HG03045 (cell line): ENCODE measurements around the gene TSTD2.

Experiments used
- ATAC-seq: cut with Tn5 transposase; IDR thresholded peaks from one replicate; pipeline ENCODE4 v1.9.1; 2021; ENCODE audit warnings: mild to moderate bottlenecking, moderate library complexity; ENCODE audit not compliant: unreplicated experiment

Gene TSTD2

DNA sequence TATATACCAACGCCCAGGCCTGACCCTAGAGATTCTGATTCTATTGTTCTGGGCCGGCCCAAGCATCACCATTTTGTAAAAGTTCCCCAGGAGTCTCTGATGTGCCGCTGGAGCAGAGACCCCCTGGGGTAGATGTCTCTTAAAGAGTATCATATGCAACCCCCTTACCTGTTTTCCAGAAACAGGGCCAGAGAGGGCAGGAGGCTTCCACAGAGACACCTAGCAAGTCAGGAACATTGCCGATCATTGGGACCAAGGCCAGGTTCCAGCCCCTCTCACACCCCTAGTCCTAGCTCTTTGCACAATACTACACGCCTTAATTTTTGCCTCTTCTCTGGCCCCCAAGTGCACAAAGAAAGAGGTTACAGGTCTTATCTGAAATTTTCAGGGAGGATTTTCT lies 67.9 kb downstream of the TSTD2 start:
- ATAC-seq: no peak

DNA sequence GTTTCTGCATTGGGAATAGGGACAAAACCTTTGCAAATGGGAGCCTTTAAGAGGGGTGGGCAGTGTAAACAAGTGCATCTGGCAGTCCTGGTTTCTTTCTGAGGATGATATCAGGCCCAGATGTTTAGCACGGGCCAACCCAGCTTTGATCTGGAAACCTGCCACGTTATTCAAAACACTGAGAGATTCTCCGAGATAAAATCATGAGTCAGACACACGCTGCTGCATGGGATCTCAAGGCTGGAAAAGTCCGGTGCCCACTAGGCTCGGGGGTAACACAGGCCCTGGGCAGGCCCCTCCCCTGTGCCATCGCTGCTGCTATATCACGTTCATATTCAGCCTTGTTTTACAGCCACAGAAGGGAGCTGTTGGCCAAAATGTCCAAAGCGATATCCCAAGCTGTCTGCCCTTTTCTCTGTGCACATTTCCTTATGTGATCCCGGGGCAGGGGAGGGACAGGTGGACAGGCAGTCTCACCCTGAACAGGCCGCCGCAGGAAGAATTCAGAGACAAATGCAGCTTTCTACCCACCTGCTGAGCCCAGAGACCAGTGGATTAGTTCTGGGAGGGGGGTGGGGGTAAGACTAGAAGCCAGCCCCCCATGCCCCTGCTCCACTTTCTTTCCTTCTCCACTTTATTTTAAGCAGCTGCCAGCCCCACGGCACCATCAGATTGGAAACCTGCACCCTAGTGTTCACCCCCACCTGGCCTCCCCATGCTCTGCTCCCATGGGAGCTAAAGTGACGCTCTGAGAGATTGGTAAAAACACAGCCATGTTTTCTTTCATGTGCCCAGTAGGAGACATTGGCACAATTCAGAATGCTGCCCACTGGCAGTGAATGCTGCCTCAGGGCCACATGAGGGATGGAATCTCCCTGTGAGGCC lies 68.6 kb downstream of the TSTD2 start:
- ATAC-seq: no peak

DNA sequence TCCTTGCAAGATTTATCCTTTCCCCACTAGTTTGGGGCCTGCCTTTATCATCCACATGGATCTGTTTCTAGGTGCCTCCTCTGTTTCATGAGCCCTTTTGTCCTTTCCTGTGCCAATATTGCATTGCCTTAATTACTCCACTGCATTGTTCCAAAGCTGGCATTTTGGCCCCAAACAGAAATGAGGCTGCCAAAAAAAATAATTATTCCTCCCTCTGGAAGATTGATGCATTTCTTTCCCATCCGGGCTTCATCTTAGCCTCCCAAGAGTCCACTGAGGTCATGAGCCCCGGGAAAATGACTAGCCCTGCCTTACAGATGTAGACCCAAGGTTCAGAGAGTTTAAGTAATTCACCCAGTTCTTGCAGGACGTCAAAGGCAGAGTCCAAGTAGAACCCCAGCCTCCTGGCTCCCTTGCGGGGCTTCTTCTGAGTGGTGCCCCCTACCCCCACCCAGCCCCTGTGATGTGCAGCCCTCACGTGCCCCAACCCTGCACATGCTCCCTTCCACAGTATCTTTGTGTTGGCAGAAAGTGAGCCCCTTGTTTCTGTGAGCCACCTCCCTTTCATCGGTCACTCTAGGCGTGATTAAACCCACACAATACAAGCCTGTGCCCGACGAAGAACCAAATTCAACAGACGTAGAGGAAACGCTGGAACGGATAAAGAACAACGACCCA lies 69.6 kb downstream of the TSTD2 start:
- no peak for ATAC-seq

GRCh38 chr9:97562542-97562941 lies 70.6 kb downstream of the TSTD2 start:
- no peak for ATAC-seq

- no peak for ATAC-seq
Observed at GRCh38 chr9:97561501-97561900, 71.7 kb downstream of the TSTD2 start.

GRCh38 chr9:97560851-97561250 lies 72.3 kb downstream of the TSTD2 start:
- ATAC-seq: no peak

DNA sequence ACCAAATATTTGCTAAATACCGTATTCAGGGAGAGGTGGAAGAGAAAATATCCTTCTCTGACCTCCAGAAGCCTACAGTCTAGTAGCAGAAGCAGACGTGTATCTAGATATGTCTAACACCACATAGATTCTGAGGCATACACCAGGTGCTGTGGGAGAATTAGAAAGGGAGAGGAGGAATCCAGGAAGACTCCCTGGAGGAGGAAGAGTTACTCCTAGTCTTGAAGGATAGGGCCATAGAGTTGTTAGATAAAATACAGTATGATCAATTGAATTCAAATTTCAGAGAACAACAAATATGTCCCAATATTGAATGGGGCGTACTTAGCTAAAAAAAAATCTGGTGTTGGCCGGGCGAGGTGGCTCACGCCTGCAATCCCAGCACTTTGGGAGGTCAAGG lies 73.0 kb downstream of the TSTD2 start:
- ATAC-seq: no peak

GRCh38 chr9:97559111-97559514 lies 74.1 kb downstream of the TSTD2 start:
- ATAC-seq: peak; percentile 59

DNA sequence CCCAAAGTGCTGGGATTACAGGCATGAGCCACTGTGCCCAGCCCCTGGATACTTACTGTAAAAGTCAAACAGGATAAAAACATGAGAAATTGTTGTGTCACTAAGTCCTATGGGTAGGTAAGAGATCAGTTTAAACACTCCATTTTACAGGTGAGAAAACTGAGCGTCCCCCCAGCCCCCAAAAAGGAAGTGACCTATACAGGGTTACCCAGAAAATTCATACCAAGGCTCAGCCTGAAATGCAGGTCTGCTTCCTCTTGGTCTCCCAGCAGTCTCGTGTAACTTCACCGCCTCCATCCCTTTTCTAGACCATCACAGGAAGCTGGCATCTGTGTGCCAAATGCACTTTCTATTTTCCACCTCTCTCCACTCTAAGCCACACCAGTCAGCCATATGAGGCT lies 74.5 kb downstream of the TSTD2 start:
- no peak for ATAC-seq

DNA sequence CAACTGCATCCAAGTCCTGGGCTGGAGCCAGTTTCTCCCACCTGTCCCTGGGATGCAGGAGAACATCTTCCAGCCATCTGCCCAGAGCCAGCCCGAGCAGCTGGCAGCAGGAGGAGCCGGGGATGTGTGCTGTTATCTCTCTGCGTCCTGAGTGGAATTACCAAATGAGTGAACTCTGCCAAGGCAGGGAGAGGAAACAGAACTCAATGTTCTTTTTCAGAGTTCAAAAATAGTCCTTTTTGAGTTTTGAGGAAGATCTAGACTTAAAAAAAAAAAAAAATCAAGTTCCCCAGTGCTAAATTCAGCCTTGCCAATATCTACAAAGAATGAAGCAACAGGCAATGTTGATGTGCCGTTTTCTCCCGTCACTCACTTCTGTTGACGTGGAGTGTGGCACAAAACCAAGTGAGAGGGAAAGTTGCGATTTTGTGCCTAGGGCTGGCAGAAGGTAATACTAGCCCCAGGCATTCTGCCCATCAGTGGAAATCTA lies 75.5 kb downstream of the TSTD2 start:
- no peak for ATAC-seq

DNA sequence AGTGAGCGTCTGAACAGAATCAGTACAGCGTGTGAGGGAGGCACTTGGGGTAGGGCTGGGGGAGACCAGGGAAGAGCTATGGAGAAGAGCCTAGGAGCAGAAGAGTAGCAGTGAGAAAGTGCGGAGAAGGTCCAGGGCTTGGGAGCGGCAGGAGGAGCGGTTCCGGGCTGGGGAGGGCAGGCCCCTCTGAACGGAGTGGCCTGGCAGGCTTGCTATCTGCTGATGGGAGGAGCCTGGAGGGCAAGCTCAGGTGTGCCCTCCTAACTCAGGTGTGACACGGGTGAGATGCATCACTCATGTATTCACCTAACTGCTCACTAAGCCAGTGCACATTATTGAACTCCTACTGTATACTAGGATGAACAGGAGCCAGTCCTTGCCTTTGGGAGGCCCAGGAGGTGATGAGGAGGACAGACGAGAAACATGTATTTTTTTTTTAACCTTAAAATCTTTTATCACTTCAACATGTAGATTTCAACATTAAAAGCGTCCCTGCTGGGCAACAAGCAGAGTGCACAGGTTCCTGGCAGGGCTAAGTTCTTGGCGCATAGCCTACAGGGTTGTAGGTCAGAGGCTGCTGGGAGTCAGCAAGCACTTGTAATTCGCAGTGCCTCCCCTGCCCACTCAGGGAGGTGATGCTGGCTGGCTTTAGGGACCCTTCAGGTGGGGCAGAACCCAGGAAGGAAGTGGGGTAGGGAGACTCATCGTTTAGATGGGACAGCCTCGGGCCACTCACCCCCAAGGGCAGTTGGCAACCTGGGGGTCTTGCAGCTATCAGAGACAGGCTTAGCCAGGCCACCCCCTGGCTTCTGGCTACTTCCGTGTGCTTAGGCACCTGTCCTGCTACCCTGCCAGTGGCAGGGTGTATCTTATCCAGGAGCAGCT lies 76.2 kb downstream of the TSTD2 start:
- ATAC-seq: no peak

GRCh38 chr9:97556036-97556720 lies 77.0 kb downstream of the TSTD2 start:
- no peak for ATAC-seq

DNA sequence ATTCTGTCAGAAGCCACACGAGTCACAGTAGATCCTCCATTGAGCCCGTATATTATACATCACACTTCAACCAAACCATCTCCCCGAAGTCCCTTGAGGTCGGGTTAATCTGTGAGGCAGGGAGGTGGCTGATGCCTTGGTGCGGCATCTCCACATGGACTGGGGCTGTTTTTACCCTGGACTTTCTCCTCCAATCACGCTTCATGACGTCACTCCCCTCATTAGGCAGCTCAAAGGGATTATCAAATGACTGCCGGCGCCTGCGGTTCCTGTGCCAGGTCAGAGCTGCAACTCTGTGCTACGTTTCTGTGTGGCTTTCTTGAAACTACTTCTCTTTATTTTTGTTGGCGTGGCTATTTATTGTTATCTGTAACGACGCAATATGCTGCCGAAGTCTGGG lies 78.0 kb downstream of the TSTD2 start:
- no peak for ATAC-seq

DNA sequence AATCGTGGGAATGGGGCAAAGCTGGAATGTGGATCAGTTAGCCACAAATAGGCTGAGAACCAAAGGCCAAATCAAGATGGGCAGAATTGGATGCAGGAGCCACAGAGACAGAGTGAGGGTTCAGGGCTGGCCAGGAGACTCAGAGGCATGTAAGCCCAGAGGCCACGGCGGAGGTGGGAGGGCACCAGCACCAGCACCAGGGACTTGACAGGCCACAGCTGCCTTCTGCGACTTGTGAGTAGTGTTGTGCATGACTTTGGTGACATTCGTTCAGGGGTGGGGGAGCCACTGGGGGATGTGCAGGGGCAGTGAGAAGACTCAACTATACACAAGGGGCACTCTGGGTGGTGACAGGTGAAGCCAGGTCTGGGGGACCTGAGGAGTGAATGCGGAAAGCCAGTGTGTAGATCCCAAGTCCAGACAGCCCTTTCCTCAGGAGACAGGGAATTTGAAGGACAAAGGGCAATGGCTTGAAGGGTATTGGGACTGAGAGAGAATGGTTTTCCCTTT lies 78.5 kb downstream of the TSTD2 start:
- no peak for ATAC-seq

- ATAC-seq: no peak
Observed at GRCh38 chr9:97553841-97554240, 79.3 kb downstream of the TSTD2 start.

- no peak for ATAC-seq
Observed at GRCh38 chr9:97553141-97553540, 80.0 kb downstream of the TSTD2 start.

DNA sequence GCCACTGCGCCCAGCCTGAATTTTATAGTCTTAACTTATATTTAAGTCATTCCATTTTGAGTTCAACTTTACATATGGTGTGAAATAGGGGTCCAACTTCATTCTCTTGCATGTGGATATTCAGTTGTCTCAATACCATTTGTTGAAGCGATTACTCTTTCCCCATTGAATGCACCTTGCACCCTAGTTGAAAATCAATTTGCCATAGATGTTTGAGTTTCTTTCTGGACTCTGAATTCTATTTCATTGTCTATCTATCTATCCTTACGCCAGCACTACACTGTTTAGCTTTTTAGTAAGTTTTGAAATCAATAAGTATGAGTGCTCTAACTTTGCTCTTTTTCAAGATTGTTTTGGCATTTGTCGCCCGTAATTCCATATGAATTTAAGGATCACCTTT lies 81.9 kb downstream of the TSTD2 start:
- no peak for ATAC-seq

DNA sequence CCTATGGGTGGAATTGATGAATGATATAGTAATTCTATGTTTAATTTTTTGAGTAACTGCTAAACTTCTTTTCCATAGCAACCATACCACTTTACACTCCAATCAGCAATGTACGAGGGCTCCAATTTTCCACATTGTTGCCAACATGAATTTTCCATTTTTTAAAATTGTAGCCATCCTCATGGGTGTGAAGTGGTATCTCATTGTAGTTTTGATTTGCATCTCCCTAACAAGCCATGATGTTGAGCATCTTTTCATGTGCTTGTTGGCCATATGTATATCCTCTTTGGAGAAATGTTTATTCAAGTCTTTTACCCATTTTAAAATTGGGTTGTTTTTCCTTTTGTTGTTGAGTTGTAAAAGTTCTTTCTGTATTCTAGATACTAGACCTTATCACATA lies 82.8 kb downstream of the TSTD2 start:
- ATAC-seq: no peak
